LNCaP clone FGC (cell line): ENCODE results near the gene DYNLT1.

ENCODE experiments used
- DNase-seq: peaks from one replicate; pipeline ENCODE4 v3.0.0-alpha.2; 2011; ENCODE audit warnings: low read depth
- H3K4me3 ChIP-seq: 2 replicates; pipeline ENCODE4 v1.5.1; 2011; ENCODE audit warnings: mild to moderate bottlenecking, low read depth, low read length, control low read depth
- TF ChIP-seq, protein P1 (sequence below): IDR thresholded peaks from 2 replicates; pipeline ENCODE4 v1.5.1; 2012; ENCODE audit warnings: mild to moderate bottlenecking; ENCODE audit not compliant: control insufficient read depth, insufficient read depth; ENCODE audit errors: extremely low read depth

The DYNLT1 gene

DNA sequence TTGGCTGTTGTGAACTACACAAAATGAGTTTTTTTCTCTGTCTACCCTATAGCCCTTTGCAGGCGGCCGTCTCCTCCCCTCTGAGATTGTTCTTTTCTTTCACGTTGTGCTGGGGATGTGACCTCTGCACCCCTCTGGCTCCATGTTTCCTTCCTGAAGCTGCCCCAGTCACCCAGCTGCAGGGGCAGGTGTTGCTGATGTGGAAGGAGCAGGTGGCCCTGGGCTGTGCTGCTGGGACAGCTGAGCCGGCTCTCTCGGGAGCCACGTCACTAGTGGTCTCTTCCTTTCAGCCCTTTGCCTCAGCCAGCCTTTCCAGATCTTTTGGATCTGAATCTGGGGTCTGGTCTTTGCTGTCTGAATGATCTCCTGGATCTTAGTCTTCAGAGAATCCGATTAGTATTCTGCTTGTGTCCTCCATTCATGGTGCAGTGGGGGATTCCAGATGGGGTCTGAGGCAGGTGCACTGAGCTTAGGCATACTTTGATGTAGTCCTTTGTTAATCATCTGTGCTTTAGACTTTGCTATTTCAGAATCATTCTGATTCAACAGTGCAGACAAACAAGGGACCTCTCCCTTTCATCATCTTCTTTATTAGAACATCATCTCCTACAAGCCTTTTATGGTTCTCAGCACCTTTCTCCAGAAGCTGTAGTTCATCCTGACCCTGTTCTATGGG is 53.3 kb downstream of the DYNLT1 start:
- H3K4me3 ChIP-seq = no peak overlapping the region
- DNase-seq = no peak
- TF ChIP-seq, protein P1, sequence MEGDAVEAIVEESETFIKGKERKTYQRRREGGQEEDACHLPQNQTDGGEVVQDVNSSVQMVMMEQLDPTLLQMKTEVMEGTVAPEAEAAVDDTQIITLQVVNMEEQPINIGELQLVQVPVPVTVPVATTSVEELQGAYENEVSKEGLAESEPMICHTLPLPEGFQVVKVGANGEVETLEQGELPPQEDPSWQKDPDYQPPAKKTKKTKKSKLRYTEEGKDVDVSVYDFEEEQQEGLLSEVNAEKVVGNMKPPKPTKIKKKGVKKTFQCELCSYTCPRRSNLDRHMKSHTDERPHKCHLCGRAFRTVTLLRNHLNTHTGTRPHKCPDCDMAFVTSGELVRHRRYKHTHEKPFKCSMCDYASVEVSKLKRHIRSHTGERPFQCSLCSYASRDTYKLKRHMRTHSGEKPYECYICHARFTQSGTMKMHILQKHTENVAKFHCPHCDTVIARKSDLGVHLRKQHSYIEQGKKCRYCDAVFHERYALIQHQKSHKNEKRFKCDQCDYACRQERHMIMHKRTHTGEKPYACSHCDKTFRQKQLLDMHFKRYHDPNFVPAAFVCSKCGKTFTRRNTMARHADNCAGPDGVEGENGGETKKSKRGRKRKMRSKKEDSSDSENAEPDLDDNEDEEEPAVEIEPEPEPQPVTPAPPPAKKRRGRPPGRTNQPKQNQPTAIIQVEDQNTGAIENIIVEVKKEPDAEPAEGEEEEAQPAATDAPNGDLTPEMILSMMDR = no peak

DNA sequence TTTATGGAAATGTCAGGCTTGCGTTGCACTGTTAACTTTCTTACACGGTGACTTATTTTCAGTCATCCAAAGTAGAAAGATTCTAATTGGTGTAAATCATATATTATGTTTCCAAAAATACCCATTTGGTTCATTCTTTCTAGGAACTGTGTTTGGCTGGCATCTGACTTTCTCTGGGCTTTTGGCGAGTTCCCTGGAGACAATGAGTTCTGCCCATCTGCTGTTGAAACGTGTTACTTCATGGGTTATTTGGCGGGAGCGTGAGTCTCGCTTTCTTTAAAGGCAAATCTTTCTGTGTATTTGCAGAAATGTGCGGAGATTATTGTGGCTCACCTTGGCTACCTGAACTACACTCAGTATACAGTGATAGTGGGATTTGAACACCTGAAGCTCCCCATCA is 55.2 kb downstream of the DYNLT1 start:
- H3K4me3 ChIP-seq = no peak overlapping the region
- TF ChIP-seq, protein P1 = no peak
- DNase-seq = no peak

DNA sequence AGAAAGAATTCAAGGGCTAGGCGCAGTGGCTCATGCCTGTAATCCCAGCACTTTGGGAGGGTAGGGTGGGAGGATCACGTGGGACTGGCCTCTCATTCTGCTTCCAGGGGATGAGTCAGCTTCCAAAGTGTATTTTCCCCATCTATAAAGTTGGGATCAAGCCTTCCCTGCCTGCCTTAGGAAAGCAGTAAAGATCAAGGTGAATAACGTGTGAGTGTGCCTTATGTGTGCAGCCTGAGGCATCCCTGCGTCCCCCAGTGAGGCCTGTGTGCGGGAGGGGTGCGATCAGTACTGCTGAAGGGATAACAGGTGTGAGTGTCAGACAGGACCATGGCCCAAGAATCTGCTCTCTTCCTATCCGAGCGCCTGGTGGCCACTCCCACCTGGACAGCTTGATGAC is 57.9 kb downstream of the DYNLT1 start:
- H3K4me3 ChIP-seq = no peak overlapping the region
- DNase-seq = no peak
- TF ChIP-seq, protein P1 = no peak
